ENCODE results near the gene DNAJC16.

The DNAJC16 gene

GRCh38 chr1:15624133-15624714, 97.6 kb downstream of the DNAJC16 start:
- no peak for DNase-seq

GRCh38 chr1:15625056-15625917, 98.6 kb downstream of the DNAJC16 start:
- no peak for DNase-seq

Data from NCI-H2227 treated with DMSO at 0.1 percent for 48 hours (cell line).